ENCODE results near the gene ATP11A.

DNA sequence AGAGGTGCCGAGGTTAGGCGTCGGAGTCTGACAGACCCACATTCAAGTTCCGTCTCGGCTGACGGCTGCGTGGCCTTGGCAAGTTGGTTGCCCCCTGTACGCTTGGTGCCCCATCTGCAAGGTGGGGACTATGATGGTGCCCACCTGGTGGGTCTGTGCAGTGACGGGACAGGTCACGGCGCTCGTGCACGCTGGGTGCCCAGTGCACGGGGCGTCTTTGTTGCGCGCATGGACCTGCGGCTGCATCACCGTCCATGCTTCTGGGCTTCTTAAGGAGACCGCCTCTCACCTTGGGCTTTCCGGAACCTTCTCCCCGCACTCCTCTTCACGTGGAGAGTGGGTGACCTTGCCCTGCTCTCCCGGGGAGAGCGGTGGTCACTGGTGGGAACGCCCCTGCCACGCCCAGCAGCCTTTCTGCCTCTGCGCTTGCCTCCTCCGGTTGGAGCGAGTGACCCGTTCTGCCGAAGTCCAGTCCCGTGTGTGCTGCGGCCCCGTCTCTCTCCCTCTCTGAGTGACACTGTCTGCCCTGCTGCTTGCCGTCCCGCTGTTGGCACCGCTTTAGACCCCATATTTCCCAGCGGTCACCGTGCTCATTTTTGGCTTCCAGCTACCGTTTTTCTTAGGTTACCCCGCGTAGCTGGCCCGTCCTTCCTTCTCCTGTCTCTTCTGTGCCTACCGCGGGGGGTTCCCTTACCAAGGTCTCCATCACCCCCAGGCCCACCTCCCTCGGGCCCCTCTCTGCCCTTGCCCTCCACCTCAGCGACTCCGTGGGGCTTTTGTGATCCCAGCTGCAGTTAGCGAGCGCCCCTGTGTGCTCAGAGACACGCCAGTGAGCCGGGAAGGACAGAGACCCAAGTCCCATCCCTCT lies 6.4 kb downstream of the ATP11A start:
- TF ChIP-seq ZNF239 (tag by site-specific recombination; IDR thresholded peaks at IDR 0.05), result no peak
- TF ChIP-seq, protein P1, sequence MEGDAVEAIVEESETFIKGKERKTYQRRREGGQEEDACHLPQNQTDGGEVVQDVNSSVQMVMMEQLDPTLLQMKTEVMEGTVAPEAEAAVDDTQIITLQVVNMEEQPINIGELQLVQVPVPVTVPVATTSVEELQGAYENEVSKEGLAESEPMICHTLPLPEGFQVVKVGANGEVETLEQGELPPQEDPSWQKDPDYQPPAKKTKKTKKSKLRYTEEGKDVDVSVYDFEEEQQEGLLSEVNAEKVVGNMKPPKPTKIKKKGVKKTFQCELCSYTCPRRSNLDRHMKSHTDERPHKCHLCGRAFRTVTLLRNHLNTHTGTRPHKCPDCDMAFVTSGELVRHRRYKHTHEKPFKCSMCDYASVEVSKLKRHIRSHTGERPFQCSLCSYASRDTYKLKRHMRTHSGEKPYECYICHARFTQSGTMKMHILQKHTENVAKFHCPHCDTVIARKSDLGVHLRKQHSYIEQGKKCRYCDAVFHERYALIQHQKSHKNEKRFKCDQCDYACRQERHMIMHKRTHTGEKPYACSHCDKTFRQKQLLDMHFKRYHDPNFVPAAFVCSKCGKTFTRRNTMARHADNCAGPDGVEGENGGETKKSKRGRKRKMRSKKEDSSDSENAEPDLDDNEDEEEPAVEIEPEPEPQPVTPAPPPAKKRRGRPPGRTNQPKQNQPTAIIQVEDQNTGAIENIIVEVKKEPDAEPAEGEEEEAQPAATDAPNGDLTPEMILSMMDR (tag by site-specific recombination; IDR thresholded peaks at IDR 0.05), result no peak
- TF ChIP-seq, protein P2, sequence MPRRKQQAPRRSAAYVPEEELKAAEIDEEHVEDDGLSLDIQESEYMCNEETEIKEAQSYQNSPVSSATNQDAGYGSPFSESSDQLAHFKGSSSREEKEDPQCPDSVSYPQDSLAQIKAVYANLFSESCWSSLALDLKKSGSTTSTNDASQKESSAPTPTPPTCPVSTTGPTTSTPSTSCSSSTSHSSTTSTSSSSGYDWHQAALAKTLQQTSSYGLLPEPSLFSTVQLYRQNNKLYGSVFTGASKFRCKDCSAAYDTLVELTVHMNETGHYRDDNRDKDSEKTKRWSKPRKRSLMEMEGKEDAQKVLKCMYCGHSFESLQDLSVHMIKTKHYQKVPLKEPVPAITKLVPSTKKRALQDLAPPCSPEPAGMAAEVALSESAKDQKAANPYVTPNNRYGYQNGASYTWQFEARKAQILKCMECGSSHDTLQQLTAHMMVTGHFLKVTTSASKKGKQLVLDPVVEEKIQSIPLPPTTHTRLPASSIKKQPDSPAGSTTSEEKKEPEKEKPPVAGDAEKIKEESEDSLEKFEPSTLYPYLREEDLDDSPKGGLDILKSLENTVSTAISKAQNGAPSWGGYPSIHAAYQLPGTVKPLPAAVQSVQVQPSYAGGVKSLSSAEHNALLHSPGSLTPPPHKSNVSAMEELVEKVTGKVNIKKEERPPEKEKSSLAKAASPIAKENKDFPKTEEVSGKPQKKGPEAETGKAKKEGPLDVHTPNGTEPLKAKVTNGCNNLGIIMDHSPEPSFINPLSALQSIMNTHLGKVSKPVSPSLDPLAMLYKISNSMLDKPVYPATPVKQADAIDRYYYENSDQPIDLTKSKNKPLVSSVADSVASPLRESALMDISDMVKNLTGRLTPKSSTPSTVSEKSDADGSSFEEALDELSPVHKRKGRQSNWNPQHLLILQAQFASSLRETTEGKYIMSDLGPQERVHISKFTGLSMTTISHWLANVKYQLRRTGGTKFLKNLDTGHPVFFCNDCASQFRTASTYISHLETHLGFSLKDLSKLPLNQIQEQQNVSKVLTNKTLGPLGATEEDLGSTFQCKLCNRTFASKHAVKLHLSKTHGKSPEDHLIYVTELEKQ (tag by site-specific recombination; IDR thresholded peaks at IDR 0.05; ENCODE audit: borderline replicate concordance), result no peak
- TF ChIP-seq ZNF76 (tag by site-specific recombination; IDR thresholded peaks at IDR 0.05; ENCODE audit: borderline replicate concordance, low read depth), result no peak
- TF ChIP-seq MYNN (tag by site-specific recombination; IDR thresholded peaks at IDR 0.05; ENCODE audit: borderline replicate concordance), result no peak
- no peak for TF ChIP-seq ZNF169 (tag by site-specific recombination; IDR thresholded peaks at IDR 0.05)

All from HEK293 (cell line).